T47D (cell line): ENCODE data around the gene COMMD1.
A peak's percentile ranks its signal among the peaks of the same experiment; 100 is the strongest.

ENCODE experiments used
- DNase-seq, 2 experiments: peaks; one replicate each; pipeline versions ENCODE4 v3.0.0 to v3.0.0-alpha.2; 2011 to 2012; ENCODE audit warnings: low read depth in 1 of 2, low spot score in 1 of 2
- JUND ChIP-seq: IDR thresholded peaks from 2 replicates; pipeline ENCODE4 v1.6.1; 2012; ENCODE audit warnings: low read depth
- in situ Hi-C: cut with HindIII; loops from 2 replicates; pipeline ENCODE4 v1.10.0; 2016; ENCODE audit warnings: low sequenced_read_pairs, low pct_unique_long_range_greater_than_20kb

The COMMD1 gene

DNA sequence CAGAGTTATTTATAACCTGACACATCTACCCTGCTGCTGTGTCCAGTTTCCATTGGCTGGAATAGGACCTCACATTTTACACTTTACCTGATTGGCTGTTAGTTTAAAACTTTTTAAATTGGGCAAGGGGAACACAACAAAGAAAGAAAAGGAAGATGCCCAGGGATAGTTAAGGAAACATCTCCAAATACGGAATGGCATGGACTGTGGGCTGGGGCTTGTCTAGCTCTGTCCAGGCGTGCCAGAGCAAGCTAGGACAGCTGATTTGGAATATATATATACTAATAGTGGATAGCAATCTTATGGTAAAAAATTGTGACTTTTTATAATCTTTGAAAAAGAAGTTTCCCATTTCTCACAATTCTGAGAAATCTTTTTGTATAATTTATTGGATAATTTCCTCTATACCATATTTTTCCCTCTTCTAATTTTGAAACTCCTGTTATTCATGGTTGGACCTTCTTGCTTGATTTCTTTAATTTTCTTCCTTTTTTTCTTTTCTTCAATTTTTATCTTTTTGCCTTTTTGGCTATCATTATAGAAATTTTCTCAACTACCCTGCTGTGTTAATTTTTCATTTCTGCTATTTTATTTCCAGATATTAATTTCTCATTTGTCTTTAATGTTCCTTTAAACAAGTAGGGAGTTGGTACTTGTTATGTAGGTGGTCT lies 55.9 kb downstream of the COMMD1 start:
- in situ Hi-C loops = no loop called here
- DNase-seq = no peak
- TF ChIP-seq JUND = no peak

DNA sequence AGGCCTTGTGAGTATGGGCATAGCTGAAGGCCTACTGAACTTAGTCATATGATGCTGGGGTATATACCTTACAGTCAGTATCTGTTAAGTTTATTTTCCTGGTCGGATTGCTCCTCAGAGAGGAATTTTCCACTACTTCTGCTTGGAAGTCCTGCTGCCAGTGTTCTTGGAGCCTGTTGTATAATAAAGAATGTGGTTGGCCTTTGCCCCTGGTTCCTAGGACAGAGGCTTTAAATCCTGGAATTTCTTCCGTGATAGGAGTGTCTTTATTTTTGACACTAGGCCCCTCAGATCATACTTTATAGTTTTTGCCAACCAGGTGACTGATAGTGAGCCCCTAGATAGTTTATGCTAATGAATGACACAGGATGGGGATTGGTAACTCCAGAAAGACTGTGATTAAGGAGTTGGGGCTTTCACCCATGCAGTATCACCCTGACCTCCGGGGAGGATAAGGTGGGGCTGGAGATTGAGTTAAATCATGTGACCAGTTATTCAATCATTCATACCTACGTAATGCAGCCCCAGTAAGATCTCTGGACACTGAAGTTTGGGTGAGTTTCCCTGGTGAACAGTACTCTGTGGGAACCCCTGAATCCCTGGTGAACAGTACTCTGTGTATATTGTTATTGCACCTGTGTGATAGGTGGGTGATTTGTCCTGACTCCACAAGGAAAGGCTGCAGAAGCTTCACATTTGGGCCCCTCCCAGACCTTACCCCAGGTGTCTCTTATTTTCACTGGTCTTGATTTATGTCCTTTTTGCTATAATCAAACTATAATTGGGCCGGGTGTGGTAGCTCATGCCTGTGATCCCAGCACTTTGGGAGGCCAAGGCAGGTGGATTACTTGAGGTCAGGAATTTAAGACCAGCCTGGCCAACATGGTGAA lies 56.9 kb downstream of the COMMD1 start:
- in situ Hi-C loops = no loop called here
- no peak for DNase-seq
- no peak for TF ChIP-seq JUND

- TF ChIP-seq JUND = no peak
- no peak for DNase-seq
- in situ Hi-C loops = no loop called here
Observed at GRCh38 chr2:61966087-61966727, 60.7 kb downstream of the COMMD1 start.

DNA sequence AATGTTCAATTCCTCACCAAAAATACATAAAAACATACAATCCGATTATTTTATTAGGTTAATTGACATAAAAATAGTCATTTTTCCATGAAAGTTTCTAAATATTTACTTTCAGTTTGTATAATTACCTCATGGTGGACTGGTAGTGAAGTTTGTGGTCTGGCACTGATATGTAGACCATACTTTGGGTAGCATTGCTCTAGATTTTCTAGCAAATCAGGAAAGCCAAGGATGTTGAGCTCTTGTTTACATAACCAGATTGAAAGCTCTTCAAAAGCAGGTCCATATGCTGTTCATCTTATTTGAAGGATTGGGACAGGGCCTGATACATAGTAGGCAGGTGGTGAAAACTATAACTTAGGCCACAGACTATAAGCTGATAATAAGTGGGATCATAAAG lies 61.8 kb downstream of the COMMD1 start:
- DNase-seq = no peak
- no peak for TF ChIP-seq JUND
- in situ Hi-C loops = no loop called here

- TF ChIP-seq JUND = no peak
- in situ Hi-C loops = no loop called here
- DNase-seq = no peak
Observed at GRCh38 chr2:61969376-61969775, 63.9 kb downstream of the COMMD1 start.

DNA sequence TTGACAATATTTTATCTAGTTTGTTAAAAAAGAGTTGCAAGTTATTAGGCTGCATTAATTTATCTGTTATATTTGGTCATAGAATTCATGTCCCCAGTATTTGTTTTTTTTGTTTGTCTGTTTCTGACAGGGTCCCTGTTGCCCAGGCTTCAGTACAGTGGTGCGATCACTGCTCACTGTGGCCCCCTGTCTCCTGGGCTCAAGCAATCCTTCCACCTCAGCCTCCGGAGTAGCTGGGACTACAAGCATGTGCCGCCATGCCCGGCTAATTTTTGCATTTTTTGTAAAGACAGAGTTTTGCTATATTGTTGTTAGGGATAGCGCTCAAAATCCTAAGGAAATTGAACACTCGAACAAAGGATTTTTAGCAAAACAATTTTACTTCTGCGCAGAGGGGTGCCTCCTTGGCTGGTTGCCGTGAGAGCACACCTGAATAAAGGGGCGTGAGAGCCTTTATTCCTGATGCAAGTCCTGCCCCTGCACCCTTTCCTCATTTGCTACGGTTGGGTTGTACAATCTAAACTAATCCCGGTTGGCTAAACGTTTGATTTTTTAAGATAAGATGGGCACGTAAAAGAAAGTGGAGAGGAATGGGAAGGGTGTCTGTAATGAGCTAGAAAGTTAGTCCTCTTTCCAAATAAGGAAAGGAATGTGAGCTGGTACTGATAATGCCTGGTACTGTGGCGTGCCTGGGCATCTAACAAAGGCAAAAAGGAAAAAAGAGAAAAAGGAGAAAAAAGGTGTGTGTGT lies 65.5 kb downstream of the COMMD1 start:
- in situ Hi-C loops = no loop called here
- no peak for TF ChIP-seq JUND

DNA sequence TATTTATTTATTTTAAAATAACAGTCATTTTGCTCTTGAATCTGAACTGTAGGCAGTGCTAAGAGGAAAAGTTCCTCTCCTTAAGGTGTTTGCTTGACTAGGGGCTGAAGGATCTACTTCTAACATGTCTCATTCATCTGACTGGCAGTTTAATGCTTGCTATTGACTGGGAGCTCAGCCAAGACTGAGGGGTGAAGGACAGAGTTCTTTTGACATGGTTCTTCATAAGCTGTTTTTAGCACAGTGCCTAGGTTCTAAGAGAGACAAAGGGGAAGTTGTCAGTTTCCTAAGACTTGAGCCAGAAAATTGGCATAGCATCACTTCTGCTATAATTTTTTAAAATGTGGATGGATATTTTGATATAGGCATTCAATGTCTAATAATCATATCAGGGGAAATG lies 73.0 kb downstream of the COMMD1 start:
- in situ Hi-C loops = no loop called here
- no peak for TF ChIP-seq JUND
- DNase-seq = no peak

More for the DNA sequence above, 65.5 kb downstream of the COMMD1 start:
- DNase-seq = no peak

GRCh38 chr2:61980758-61981157 lies 75.3 kb downstream of the COMMD1 start:
- no peak for TF ChIP-seq JUND
- in situ Hi-C loops = no loop called here
- DNase-seq = no peak

DNA sequence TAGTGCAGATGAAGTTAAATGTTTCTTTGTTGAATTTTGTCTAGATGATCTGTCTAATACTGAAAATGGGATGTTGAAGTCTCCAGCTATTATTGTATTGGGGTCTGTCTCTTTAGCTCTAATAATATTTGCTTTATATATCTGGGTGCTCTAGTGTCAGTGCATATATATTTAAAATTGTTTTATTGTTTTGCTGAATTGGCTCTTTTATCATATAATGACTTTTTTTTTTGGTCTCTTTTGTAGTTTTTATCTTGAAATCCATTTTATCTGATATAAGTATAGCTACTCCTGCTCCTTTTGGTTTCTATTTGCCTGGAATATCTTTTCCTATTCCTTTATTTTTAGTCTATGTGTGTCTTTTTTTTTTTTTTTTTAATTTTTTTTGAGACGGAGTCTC lies 79.2 kb downstream of the COMMD1 start:
- no peak for TF ChIP-seq JUND
- in situ Hi-C loops = no loop called here
- no peak for DNase-seq

DNA sequence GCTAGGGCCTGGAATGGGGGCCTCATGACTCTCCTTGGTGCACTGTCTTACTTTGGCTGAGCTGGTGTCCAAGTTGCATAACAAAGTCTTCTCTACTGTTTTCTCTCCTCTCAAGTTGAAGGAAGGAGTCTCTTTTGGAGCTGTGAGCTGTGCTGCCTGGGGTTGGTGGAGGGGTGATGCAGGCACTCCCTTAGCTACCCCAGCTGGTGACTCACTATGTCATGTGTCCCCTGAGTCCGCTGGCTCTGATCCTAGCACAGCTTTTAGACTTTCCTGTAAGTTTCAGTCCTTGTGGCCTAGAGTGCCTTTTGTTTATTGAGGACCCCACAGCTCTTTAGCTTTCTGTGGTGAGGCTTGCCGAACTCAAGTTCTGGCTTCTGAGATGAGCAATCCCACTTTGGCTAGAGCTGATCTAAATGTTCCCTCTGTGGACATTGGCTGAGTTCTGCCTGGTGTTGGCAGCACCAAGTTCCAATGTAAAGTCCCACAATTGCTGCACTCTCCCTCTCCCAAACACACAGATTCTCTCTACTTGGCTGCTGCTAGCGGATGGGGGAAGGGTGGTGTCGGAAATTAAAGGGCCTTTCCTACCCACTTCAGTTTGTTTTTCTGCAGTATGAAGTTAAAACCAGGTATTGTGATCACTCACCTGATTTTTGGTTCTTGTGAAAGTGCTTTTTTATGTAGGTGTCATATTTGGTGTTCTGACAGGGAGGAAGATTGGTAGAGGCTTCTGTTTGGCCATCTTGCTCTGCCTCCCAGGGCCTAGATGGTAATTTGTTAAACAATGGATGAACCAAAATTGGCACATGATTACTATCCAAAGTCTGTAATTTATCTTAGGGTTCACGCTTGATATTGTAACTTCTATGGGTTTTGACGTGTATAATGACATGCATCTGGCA lies 83.2 kb downstream of the COMMD1 start:
- no peak for DNase-seq
- in situ Hi-C loops = no loop called here
- no peak for TF ChIP-seq JUND

DNA sequence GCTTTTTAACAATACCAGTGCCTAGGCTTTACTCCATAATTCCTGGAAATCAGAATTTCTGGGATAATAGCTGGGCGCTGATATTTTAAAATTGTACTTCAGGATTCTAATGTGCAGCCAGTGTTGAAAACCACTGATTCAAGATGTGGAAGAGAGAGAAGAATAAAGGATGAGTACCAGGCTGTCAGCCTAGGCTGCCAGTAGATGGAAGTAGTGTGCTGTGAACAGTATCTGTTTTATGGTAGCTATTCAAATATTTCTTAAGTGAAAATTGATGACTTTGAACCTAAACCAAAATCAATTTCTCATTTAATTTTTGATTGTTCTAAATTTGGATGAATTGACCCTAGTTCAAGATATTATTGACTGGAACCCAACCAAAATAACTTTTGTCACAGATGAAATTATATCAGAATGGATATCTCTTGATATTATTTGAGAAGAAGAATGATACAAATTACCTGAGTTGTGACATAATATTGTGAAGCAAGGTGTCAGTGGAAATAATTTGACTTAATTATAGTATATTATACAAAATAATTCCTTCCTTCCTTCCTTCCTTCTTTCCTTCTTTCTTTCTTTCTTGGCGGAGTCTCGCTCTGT lies 88.0 kb downstream of the COMMD1 start:
- no peak for TF ChIP-seq JUND
- in situ Hi-C loops = no loop called here
- DNase-seq = peak; percentile 13 to 65
